Measurements from ENCODE around the gene DDX20.

- TF ChIP-seq, protein P1, sequence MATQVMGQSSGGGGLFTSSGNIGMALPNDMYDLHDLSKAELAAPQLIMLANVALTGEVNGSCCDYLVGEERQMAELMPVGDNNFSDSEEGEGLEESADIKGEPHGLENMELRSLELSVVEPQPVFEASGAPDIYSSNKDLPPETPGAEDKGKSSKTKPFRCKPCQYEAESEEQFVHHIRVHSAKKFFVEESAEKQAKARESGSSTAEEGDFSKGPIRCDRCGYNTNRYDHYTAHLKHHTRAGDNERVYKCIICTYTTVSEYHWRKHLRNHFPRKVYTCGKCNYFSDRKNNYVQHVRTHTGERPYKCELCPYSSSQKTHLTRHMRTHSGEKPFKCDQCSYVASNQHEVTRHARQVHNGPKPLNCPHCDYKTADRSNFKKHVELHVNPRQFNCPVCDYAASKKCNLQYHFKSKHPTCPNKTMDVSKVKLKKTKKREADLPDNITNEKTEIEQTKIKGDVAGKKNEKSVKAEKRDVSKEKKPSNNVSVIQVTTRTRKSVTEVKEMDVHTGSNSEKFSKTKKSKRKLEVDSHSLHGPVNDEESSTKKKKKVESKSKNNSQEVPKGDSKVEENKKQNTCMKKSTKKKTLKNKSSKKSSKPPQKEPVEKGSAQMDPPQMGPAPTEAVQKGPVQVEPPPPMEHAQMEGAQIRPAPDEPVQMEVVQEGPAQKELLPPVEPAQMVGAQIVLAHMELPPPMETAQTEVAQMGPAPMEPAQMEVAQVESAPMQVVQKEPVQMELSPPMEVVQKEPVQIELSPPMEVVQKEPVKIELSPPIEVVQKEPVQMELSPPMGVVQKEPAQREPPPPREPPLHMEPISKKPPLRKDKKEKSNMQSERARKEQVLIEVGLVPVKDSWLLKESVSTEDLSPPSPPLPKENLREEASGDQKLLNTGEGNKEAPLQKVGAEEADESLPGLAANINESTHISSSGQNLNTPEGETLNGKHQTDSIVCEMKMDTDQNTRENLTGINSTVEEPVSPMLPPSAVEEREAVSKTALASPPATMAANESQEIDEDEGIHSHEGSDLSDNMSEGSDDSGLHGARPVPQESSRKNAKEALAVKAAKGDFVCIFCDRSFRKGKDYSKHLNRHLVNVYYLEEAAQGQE (IDR thresholded peaks at IDR 0.05; ENCODE audit: borderline replicate concordance) = no peak
- no peak for TF ChIP-seq CTCF (IDR thresholded peaks at IDR 0.05; ENCODE audit: poor library complexity, severe bottlenecking)
Observed at GRCh38 chr1:111729271-111729921, 26.3 kb upstream of the DDX20 start.

All from neural cell (in vitro differentiated cells).